Aorta (tissue), 5 donors: ENCODE data around the gene DENND6B. TPM values are rescaled to one million over a fixed set of nuclear protein-coding genes. Genes with fewer than 3 reads are reported as not detected.

Experiments
- ATAC-seq: fragments of 200-7000 bp; cut with Tn5 transposase; one replicate; pipeline ENCODE4 v1.9.1; 2022; ENCODE audit warnings: moderate library complexity; ENCODE audit not compliant: low FRiP score
- DNase-seq, 2 donors: peaks; one replicate each; pipeline ENCODE4 v3.0.0-alpha.2; 2020
- H3K27ac ChIP-seq, 2 donors: one replicate each; pipeline ENCODE4 v1.5.1; 2013; ENCODE audit warnings: low read length in 2 of 2, mild to moderate bottlenecking in 2 of 2, moderate library complexity in 2 of 2, control low read depth in 1 of 2, inconsistent platforms in 1 of 2, low read depth in 1 of 2
- H3K27me3 ChIP-seq, 2 donors: one replicate each; pipeline ENCODE4 v1.6.1; 2013; ENCODE audit warnings: control low read depth in 1 of 2, low read length in 1 of 2, mild to moderate bottlenecking in 1 of 2, moderate library complexity in 1 of 2; ENCODE audit not compliant: insufficient read depth in 2 of 2, control insufficient read depth in 1 of 2
- H3K36me3 ChIP-seq, 2 donors: one replicate each; pipeline ENCODE4 v1.6.1; 2013; ENCODE audit warnings: control low read depth in 1 of 2, low read length in 1 of 2, mild to moderate bottlenecking in 1 of 2; ENCODE audit not compliant: insufficient read depth in 2 of 2, control insufficient read depth in 1 of 2
- H3K4me1 ChIP-seq, 2 donors: one replicate each; pipeline ENCODE4 v1.6.1; 2013; ENCODE audit warnings: low read length in 2 of 2, control low read depth in 1 of 2, mild to moderate bottlenecking in 1 of 2, moderate library complexity in 1 of 2; ENCODE audit not compliant: insufficient read depth in 2 of 2, control insufficient read depth in 1 of 2
- H3K4me3 ChIP-seq, 2 donors: one replicate each; pipeline ENCODE4 v1.5.1; 2013; ENCODE audit warnings: low read length in 2 of 2, control low read depth in 1 of 2, mild to moderate bottlenecking in 1 of 2
- H3K9me3 ChIP-seq: one replicate; pipeline ENCODE4 v1.6.1; 2013; ENCODE audit warnings: mild to moderate bottlenecking, low read length; ENCODE audit not compliant: control insufficient read depth
- WGBS, 2 donors: extraction: QIAGEN DNeasy Blood & Tissue Kit; methylation state at CpG; one replicate each; pipeline ENCODE4 v1.1.7; 2013; 5-methylcytosine and 5-hydroxymethylcytosine counted together
- intact Hi-C, 2 donors: fragments of 100-400 bp; cut with DNase I; formaldehyde crosslinking; loops; one replicate each; pipeline versions ENCODE4 v1.14.2 to v1.15.0; 2022
- polyA plus RNA-seq, 2 donors: library from polyadenylated mRNA; stranded (reverse); fragments of 200-250 nt; gene quantifications; one replicate each; pipeline ENCODE4 v1.2.3, GENCODE V29; 2013
- total RNA-seq, 2 donors: library from RNA; stranded (reverse); fragmentation: NEBNext Ultra II Directional; extraction: Animal tissue kit (Norgen Biotek cat#: 25700); gene quantifications; one replicate each; pipeline ENCODE4 v1.2.1, GENCODE V29; 2021
- donor health status: healthy with polysubstance abuse.
- donor health status: Bipolar disorder and iron deficiency.
- donor health status: DM: no; HTN: no; CAD: no.
- donor health status: DM: no; HTN: no; CAD: no.
- donor health status: DM: yes; HTN: yes; CAD: no.

The DENND6B gene
- total and polyA plus RNA-seq, 4 donors, result 0.25 to 7.5 (median 4.7) TPM

DNA sequence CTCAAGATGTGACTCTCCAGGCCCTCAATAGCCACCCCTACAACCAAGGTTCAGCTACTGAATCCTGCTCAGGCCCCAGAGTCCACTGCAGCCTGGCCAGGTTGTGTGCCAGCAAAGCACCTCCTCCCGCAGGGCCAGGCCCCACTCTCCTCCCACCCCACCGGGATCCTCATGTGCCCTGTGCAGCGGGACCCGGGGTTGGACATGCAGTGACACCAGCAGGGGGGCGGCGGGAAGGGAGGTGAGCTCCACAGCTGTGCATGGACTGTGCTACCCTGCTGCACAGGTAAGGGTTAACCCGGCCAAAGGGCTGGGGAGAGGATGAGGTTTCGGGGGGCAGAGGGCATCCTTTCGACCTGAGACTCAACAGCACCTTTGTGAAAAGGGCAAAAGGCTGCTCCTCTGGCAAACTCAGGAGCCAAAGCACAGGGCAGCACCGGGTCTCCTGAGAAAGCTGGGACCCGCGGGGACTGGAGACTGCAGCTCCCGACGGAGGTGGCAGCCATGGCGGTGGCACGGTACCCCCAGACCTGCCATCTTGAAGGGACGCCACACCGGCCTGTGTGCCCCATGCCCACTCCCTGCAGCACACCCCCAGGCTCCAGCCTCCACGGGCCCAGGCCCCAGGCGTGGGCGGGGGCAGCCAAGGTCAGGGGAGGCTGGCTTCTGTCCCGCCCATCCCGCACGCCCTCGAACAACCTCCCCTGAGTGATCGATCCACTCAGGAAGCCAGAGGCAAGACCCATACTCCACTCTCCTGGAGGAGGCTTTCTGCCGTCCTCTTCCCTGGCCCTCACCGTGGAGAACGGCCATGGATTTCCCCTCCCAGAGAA, 29.9 kb downstream of the DENND6B start:
- H3K27me3 ChIP-seq, result no peaks in the 10 kb centered on the region
- no peaks in the 10 kb centered on the region for H3K36me3 ChIP-seq
- intact Hi-C loops, result no loop called here
- ATAC-seq (no peak), DNase-seq (no peak)
- no peak overlapping the region for H3K4me3 ChIP-seq
- no peaks in the 10 kb centered on the region for H3K4me1 ChIP-seq
- WGBS, 2 donors, result 71 to 76% methylated on average over 28 to 29 of the region's 29 CpGs
- no peaks in the 10 kb centered on the region for H3K9me3 ChIP-seq
- H3K27ac ChIP-seq, result no peak overlapping the region

DNA sequence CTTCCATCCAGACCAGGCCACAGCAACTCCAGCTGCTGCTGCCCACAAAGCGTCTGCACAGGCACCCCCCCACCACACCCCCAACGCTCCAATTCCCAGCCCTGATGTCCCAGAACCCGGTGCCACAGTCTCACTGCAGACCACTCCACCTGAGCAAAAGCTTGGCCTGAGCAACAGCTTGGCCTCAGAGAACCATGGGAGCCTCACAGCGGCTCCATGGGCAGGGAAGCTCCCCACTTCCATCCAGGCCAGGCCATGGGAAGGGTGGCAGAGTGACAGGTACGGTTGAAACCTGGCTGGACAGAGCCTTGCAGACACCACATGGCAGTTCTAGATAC, 32.5 kb downstream of the DENND6B start:
- WGBS, 2 donors, result 41 to 51% methylated on average over 5 of the region's 5 CpGs
- Histone ChIP-seq H3K36me3 (no peaks in the 10 kb centered on the region), H3K27me3 (no peaks in the 10 kb centered on the region), H3K4me3 (no peak overlapping the region), H3K9me3 (no peaks in the 10 kb centered on the region), H3K27ac (peak overlapping the region in 1 of 2 donors; percentile 90), H3K4me1 (no peaks in the 10 kb centered on the region)
- intact Hi-C loops, result no loop called here
- ATAC-seq, result no peak
- DNase-seq, result no peak

DNA sequence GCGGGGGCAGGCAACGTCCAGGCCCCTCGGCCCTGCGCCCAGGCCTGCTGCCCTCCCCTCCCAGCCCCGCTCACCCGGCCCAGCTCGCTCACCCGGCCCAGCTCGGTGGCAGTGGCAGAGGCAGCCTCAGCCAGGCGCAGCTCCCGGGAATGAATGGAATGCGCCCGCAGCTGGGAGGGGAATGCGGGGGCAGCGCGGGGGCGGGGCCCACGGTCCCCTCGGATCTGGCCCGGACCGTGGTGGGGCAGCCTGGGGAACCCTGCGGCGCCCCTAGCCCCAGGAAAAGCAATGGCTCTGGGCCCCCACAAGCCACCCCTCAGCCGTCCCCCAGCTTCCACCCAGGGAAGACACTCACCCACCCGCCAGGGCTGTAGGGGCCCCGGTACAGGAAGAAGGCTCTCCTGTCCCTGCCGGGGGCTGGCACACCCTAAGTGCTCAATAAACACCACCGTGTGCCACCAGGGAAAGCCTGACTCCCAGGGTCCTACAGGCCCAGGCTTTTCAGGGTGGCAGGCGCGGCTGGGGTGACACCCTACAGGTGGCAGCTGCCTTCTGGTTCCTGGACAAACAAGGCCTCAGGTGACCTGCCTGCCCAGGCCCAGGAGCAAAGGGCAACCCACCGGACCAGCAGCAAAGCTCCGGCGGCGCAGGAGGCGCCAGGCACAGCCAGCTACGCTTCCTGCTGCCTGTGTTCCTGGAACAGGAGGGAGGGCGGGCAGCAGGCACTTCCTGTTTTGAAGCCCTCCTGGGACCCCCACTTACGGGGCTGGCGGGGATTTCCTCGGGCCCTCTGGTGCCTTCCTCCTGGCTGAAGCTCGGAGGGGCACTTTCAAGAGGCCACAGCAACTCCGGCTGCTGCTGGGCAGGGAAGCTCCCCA, 33.1 kb downstream of the DENND6B start:
- Histone ChIP-seq H3K9me3 (no peaks in the 10 kb centered on the region), H3K4me1 (no peaks in the 10 kb centered on the region), H3K27me3 (no peaks in the 10 kb centered on the region), H3K36me3 (no peaks in the 10 kb centered on the region), H3K27ac (peak overlapping the region; percentile 1 to 90), H3K4me3 (no peak overlapping the region)
- peak; percentile 85 for ATAC-seq
- intact Hi-C loops, result loop anchor here in 1 of 2 donors (1.0 kb wide), 1 partner anchor 12 kb away; no protein-coding TSS in a partner anchor
- WGBS, 2 donors, result 4 to 9% methylated on average over 34 to 42 of the region's 42 CpGs
- DNase-seq, result peak; percentile 87 to 93

- Histone ChIP-seq H3K4me3 (no peak overlapping the region), H3K4me1 (no peaks in the 10 kb centered on the region)
- no peak for ATAC-seq
These were observed 34.0 kb downstream of the DENND6B start for GRCh38 chr22:50292643-50293440.

GRCh38 chr22:50289942-50290630, 36.7 kb downstream of the DENND6B start:
- H3K36me3 ChIP-seq, result peaks cover 0 to 10% of the 10 kb centered on the region in 2 donors
- no peaks in the 10 kb centered on the region for H3K27me3 ChIP-seq
- intact Hi-C loops, result no loop called here
- H3K4me1 ChIP-seq, result no peaks in the 10 kb centered on the region
- DNase-seq, result no peak
- no peaks in the 10 kb centered on the region for H3K9me3 ChIP-seq
- 92% methylated on average over 37 of the region's 37 CpGs for WGBS, 2 donors
- no peak for ATAC-seq
- H3K4me3 ChIP-seq, result no peak overlapping the region
- no peak overlapping the region for H3K27ac ChIP-seq

More at GRCh38 chr22:50292643-50293440, 34.0 kb downstream of the DENND6B start:
- H3K9me3 ChIP-seq, result no peaks in the 10 kb centered on the region
- peak overlapping the region in 1 of 2 donors; percentile 56 for H3K27ac ChIP-seq
- DNase-seq, result no peak
- intact Hi-C loops, result loop anchor here in 1 of 2 donors (1.0 kb wide), 1 partner anchor 12 kb away; no protein-coding TSS in a partner anchor
- 47 to 50% methylated on average over 27 to 29 of the region's 29 CpGs for WGBS, 2 donors
- no peaks in the 10 kb centered on the region for H3K27me3 ChIP-seq
- peaks cover 0 to 1% of the 10 kb centered on the region in 2 donors for H3K36me3 ChIP-seq

GRCh38 chr22:50289151-50289941, 37.5 kb downstream of the DENND6B start:
- intact Hi-C loops, result no loop called here
- ATAC-seq, result no peak

DNA sequence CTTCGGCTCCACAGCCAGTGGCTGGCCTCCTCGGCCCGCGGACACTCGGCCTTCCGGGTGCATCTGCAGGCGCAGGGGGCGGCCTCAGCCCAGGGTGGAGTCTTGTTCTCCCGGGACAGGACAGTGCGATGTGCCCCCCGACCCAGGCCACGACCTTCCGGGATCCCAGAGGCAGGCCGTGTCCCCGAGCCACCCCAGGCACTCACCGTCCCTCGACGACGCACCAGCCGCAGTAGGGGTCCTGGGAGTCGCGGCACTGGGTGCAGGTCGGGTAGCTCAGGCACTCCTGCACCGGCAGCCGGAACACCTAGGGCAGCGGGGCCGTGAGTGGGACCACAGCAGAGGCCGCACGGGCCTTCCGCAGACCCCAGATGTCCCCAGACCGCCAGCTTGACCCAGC, 39.1 kb downstream of the DENND6B start:
- Histone ChIP-seq H3K9me3 (no peaks in the 10 kb centered on the region), H3K27ac (no peak overlapping the region), H3K27me3 (no peaks in the 10 kb centered on the region), H3K36me3 (peaks cover 0 to 15% of the 10 kb centered on the region in 2 donors), H3K4me1 (no peaks in the 10 kb centered on the region), H3K4me3 (no peak overlapping the region)
- intact Hi-C loops, result no loop called here
- WGBS, 2 donors, result 93 to 95% methylated on average over 31 of the region's 31 CpGs
- ATAC-seq, result no peak
- DNase-seq, result no peak

More at GRCh38 chr22:50289151-50289941, 37.5 kb downstream of the DENND6B start:
- H3K9me3 ChIP-seq, result no peaks in the 10 kb centered on the region
- H3K36me3 ChIP-seq, result peaks cover 0 to 10% of the 10 kb centered on the region in 2 donors
- no peaks in the 10 kb centered on the region for H3K4me1 ChIP-seq
- H3K27me3 ChIP-seq, result no peaks in the 10 kb centered on the region
- H3K4me3 ChIP-seq, result no peak overlapping the region
- H3K27ac ChIP-seq, result no peak overlapping the region
- DNase-seq, result no peak
- 90% methylated on average over 54 to 57 of the region's 57 CpGs for WGBS, 2 donors
